C4-2B (cell line): ENCODE data around the gene OVCH1.

Experiments used
- CTCF ChIP-seq: fragments of 450-650 bp; conservative IDR thresholded peaks from 2 replicates; pipeline ENCODE4 v1.5.1; 2017; ENCODE audit warnings: mild to moderate bottlenecking
- ZFX ChIP-seq: fragments of 450-650 bp; IDR thresholded peaks from 2 replicates; pipeline ENCODE4 v1.6.1; 2017

GRCh38 chr12:29427964-29428363 is 69.5 kb downstream of the OVCH1 start:
- TF ChIP-seq CTCF (peak; percentile 33), ZFX (no peak)
